GM12801 (cell line): ENCODE data around the gene KLHDC4.

ENCODE experiments used
- CTCF ChIP-seq: IDR thresholded peaks from one replicate; pipeline ENCODE4 v1.5.1; 2011; ENCODE audit warnings: control low read depth; ENCODE audit not compliant: insufficient read length; ENCODE audit errors: extremely low read depth

Gene KLHDC4

DNA sequence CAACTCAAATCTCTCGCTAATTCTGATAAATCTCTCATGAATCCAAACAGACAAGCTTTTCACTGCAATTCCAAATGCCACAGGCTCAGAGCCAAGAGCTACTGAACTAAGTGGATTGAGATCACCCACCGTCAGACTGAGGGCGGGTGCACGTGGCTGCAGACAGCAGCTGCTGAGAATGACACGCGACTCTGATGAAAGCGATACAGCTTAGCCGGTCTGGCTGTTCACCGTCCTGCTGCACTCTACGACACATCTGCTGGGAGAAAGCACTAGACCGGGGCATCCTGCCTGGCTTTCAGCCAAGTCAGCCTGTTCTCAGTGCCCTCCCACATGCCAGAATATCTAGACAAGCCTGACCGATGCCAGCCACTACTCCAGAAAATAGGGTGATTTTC is 42.6 kb downstream of the KLHDC4 start:
- no peak for TF ChIP-seq CTCF

GRCh38 chr16:87722590-87723225 is 43.1 kb downstream of the KLHDC4 start:
- TF ChIP-seq CTCF: no peak

DNA sequence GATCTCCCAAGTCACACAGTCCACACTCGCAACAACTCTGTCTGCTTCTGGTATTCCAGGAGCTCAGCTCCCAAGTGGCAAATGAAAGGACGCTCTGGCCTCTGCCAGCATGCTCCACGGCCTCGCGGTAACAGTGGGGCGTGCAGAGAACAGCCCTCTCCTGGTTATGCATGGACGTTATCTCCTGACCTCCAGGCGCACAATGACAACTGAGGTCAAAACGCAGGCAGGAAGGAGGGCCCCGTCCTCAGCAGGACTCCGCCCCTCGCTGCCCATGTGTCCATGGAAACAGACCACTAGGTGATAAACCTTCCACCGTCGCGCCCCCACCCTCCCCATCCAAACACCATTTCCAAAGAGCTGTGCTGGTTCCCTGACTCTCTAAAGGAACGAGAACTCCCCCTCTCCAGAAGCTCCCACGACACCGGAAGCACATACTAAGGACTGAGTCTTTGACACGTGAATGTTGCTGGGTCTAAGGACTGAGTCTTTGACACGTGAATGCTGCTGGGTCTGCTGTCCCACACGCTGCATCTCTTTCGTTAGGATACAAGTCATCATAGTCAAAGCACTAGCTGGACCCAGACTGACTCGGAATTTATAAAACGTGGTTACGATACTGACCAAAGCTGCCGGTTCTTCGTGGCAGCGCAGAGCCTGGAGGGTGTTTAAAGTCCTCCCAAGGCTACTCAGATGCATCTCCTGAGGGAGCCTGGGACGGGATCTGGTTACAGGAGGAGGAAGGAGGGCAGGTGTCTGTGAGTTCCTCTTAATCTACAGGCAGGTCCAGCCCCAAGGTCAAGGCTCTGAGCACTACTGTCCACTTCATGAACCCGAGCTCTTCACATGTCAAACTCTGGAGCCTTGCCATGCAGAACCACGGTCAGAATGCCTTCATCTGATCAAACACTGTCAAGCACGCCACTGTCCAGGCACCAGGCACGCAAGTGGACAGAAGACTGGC is 43.9 kb downstream of the KLHDC4 start:
- TF ChIP-seq CTCF: no peak

- no peak for TF ChIP-seq CTCF
These were observed 45.3 kb downstream of the KLHDC4 start for GRCh38 chr16:87720446-87720845.

GRCh38 chr16:87715658-87716057 is 50.1 kb downstream of the KLHDC4 start:
- TF ChIP-seq CTCF: no peak

DNA sequence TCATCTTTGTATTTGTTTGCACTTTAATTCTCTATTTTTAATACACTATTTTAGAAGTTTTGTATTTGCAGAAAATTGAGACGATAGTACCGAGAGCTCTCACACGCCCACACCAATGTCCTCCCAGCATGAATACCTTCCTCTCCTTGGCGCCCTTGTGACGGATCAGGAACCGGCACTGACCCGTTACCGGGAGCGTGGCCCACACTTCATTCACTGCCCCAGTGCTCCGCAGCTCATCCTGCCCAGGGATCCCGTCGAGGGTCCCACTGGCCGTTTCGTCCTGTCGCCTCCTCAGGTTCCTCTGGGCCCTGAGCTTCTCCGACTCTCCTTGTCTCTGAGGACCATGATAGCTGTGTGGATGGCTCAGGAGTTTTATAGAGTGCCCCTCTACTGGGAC is 50.6 kb downstream of the KLHDC4 start:
- no peak for TF ChIP-seq CTCF

GRCh38 chr16:87713451-87714229 is 52.1 kb downstream of the KLHDC4 start:
- TF ChIP-seq CTCF: no peak
